ENCODE measurements around the gene PEF1. TPM values are rescaled to one million over a fixed set of nuclear protein-coding genes. Genes with fewer than 3 reads are reported as not detected.

The PEF1 gene
- total RNA-seq, 2 donors from 2014 or later, result 42.9 to 66.8 TPM

DNA sequence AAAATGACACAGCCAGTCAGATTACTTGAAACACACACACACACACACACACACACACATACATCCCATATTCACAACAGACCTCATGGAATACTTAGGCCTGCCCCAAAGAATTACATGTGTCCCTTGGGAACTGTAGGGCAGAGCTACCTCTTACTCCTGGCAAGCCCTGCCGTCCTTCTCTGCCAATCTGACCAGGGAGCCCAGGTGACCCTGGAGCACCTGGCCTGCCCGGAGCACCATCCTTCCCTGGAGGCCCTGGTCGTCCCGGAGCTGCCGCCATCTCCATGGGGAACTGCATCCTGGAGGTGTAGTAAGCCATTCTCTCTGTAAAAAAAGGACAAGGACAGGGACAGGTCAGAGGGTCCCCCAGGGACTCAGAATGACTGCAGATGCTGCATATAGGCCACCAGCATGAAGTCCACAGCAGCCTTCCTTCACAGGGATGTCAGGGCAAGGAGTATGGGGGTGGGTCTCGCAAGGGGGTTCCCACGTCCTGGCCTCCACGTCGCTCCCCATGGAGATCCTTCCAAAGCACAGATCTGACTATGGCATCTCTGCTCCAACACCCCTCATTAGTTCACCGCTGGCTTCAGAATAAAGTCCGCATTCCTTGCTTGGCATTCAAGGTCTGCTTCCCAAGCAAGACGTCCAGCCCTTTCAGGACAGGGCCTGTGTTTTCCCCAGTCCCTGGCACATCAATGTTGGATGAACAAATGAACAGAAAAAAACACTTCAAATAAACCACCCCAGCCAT, 9.2 kb upstream of the PEF1 start:
- Histone ChIP-seq H3K36me3 (peaks cover 23% of the 10 kb centered on the region), H3K4me3 (no peak overlapping the region), H3K27ac (no peak overlapping the region), H3K9me3 (no peaks in the 10 kb centered on the region), H3K4me1 (peaks cover 0 to 15% of the 10 kb centered on the region in 2 donors), H3K27me3 (no peaks in the 10 kb centered on the region)
- TF ChIP-seq, protein P1, sequence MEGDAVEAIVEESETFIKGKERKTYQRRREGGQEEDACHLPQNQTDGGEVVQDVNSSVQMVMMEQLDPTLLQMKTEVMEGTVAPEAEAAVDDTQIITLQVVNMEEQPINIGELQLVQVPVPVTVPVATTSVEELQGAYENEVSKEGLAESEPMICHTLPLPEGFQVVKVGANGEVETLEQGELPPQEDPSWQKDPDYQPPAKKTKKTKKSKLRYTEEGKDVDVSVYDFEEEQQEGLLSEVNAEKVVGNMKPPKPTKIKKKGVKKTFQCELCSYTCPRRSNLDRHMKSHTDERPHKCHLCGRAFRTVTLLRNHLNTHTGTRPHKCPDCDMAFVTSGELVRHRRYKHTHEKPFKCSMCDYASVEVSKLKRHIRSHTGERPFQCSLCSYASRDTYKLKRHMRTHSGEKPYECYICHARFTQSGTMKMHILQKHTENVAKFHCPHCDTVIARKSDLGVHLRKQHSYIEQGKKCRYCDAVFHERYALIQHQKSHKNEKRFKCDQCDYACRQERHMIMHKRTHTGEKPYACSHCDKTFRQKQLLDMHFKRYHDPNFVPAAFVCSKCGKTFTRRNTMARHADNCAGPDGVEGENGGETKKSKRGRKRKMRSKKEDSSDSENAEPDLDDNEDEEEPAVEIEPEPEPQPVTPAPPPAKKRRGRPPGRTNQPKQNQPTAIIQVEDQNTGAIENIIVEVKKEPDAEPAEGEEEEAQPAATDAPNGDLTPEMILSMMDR (IDR thresholded peaks at IDR 0.05), result no peak
- DNase-seq (ENCODE audit: low spot score), result no peak

DNA sequence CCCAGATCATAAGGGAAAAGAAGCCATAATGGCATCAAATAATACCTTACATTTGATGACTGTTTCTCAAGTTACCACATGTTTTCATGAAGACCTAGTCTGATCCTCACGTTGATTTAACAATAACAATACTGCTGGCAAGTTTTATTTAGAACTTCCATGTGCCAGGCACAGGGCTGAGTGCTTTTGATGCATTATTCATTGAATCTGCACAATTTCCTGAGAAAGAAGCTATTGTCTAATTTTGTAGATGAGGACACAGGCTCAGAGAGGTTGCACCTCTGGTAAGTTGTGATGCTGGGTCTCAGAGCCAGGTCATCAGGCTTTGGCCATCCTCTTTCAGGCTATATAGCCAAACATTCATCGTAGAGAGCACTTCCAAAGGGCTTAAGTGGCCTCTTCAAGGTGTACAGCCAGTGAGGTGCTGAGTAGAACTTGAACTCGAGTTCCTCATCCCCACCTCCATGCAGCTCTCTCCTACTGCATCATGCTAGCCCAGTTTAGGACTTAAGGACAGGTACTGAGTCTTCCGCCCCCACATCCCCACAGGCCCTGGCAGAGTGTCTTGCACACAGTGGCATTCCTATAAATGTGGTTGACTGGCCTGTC, 8.3 kb upstream of the PEF1 start:
- H3K4me1 ChIP-seq, result peaks cover 0 to 22% of the 10 kb centered on the region in 2 donors
- no peak for DNase-seq (ENCODE audit: low spot score)
- TF ChIP-seq, protein P1 (IDR thresholded peaks at IDR 0.05), result no peak
- no peak overlapping the region for H3K27ac ChIP-seq
- H3K36me3 ChIP-seq, result peaks cover 14% of the 10 kb centered on the region
- H3K9me3 ChIP-seq, result no peaks in the 10 kb centered on the region
- H3K27me3 ChIP-seq, result no peaks in the 10 kb centered on the region
- no peak overlapping the region for H3K4me3 ChIP-seq

DNA sequence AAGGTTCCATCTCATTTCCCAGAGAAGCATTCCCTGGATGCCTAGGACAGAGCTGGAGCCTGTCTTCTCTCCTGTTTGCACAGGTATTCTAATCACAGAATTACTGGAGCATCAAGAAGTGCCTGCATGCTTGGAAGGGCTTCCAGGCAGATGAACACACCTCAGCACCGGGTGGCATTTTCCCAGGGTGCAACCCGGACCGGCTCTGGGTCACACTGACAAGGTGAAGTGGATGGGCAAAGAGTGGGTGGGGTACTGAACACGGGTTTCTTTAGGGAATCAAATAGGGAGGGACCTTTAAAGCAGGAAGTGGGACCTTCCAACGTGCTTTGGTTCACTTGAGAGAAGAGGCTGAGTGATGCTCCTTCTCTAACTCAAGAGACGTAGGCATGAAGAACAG, 7.1 kb upstream of the PEF1 start:
- Histone ChIP-seq H3K4me3 (no peak overlapping the region), H3K36me3 (peaks cover 13% of the 10 kb centered on the region)

DNA sequence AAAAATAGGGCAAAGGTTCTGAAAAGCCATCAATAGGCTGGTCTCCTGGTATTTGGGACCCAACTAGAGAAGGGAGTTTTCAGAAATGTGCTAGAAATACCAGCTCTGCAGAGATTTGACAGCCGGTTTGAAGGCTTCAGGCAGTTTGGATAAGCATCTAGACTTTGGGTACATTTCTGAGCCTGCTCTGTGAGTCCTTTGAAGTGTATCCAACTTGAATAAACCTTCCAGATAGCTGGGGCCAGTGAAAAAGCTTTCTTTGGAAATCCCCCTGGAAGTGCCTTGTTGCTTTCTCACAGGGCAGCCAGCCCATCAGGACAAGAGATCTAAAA, 6.4 kb upstream of the PEF1 start:
- no peak overlapping the region for H3K27ac ChIP-seq
- no peaks in the 10 kb centered on the region for H3K27me3 ChIP-seq
- peaks cover 0 to 29% of the 10 kb centered on the region in 2 donors for H3K4me1 ChIP-seq
- H3K9me3 ChIP-seq, result no peaks in the 10 kb centered on the region
- peaks cover 13% of the 10 kb centered on the region for H3K36me3 ChIP-seq
- TF ChIP-seq, protein P1 (IDR thresholded peaks at IDR 0.05), result no peak
- H3K4me3 ChIP-seq, result no peak overlapping the region
- no peak for DNase-seq (ENCODE audit: low spot score)

More for the DNA sequence above, 7.1 kb upstream of the PEF1 start:
- TF ChIP-seq, protein P1 (IDR thresholded peaks at IDR 0.05), result no peak
- H3K27ac ChIP-seq, result no peak overlapping the region
- H3K9me3 ChIP-seq, result no peaks in the 10 kb centered on the region
- peaks cover 0 to 29% of the 10 kb centered on the region in 2 donors for H3K4me1 ChIP-seq
- no peaks in the 10 kb centered on the region for H3K27me3 ChIP-seq
- no peak for DNase-seq (ENCODE audit: low spot score)

DNA sequence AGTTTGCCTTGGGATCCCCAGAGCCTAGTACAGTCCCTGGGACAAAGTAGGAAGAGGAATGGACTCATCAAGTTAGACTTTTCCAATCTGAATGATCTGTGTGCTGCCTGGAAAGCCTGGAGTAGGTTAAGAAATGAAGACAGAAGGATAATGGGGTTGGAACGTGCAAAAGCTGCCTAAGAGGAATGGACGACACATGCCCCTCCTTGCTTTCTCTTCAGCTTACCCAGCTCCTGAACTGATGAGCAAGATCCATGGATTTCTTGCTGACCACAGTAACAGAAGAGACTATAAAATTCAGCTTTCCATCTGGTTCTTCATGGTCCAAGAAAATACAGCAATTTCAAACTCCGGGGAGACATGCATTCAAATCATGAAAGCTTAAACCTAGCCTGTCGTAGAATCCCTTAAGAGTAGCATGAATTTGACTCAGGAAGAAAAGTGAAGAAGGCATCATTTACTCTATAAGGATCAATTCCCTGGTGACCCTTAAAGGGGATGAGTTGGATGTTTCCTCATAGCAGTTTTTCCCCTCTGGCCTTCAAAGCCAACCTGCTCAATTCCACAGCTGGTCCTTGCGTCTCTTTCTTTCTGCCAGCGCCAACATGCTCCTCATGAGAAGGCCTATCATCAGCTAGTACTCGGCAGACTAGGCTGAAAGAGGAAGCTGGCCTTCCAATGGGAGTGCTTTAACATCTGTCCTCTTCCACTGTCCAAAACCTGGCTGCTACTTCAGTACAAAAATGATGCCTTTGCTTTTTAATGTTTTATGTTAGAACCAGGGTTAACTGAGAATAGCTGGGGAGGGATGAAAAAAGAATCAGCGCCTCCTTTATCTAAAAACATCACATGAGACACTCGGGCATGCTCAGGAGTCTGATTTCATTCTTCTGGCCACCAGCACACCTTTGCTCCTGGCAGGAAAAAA, 5.7 kb upstream of the PEF1 start:
- TF ChIP-seq, protein P1 (IDR thresholded peaks at IDR 0.05), result no peak
- peaks cover 0 to 34% of the 10 kb centered on the region in 2 donors for H3K4me1 ChIP-seq
- H3K27ac ChIP-seq, result no peak overlapping the region
- H3K27me3 ChIP-seq, result no peaks in the 10 kb centered on the region
- H3K9me3 ChIP-seq, result no peaks in the 10 kb centered on the region
- H3K4me3 ChIP-seq, result no peak overlapping the region
- no peak for DNase-seq (ENCODE audit: low spot score)
- H3K36me3 ChIP-seq, result peaks cover 13% of the 10 kb centered on the region

Data from right atrium auricular region (tissue), 2 donors.